HG02798 (cell line): Measurements from ENCODE around the gene SLC25A48.

ENCODE experiments used
- ATAC-seq: cut with Tn5 transposase; IDR thresholded peaks from one replicate; pipeline ENCODE4 v1.9.1; 2021; ENCODE audit warnings: mild to moderate bottlenecking; ENCODE audit not compliant: unreplicated experiment, poor library complexity

Gene SLC25A48, protein sequence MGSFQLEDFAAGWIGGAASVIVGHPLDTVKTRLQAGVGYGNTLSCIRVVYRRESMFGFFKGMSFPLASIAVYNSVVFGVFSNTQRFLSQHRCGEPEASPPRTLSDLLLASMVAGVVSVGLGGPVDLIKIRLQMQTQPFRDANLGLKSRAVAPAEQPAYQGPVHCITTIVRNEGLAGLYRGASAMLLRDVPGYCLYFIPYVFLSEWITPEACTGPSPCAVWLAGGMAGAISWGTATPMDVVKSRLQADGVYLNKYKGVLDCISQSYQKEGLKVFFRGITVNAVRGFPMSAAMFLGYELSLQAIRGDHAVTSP

DNA sequence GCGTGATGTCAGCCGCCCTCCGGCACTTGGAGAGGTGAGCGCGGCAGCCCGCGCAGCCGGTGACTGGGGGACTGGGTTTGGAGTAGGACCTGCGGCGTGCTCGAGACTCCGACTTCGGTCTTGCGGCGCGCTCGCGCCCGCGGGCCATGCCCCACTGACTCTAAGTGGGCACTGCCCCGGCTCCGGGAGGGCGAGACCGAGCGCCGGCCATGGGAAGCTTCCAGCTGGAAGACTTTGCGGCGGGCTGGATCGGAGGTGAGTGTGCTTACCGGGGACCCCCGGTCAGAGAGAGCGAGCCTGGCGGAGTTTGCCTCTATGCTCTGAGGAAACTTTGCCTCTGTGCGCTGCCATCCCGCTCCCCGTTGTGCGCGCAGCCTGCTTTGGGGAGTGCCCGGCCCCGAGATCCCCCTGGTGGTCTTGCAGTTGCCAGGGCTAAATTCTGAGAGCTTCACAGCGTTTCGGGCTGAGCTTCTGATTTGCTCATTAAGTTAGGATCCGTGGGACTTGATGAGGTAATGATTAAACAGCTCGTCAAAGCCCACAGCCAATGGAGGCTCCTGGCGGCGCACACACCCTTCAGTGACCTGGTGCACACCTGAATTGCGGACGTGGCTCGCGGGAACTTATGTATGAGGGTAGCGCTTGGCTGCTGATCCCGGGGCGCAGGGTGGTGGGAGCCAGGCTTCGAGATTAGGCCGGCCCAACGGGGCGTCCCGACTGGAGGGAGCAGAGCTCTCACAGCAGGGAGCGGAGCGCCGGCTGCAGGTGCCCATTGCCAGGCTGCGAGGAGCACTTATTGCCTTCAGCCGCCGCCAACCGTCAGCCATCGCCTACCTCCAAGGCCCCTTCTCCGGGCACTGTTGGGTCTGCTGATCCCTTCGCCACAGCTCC lies at the start of gene SLC25A48:
Gene SLC25A48, plus strand, starts transcription at position 25 of the 891 bp plus-strand sequence. Its CDS starts 185 bp downstream, at position 210.
- no peak for ATAC-seq

DNA sequence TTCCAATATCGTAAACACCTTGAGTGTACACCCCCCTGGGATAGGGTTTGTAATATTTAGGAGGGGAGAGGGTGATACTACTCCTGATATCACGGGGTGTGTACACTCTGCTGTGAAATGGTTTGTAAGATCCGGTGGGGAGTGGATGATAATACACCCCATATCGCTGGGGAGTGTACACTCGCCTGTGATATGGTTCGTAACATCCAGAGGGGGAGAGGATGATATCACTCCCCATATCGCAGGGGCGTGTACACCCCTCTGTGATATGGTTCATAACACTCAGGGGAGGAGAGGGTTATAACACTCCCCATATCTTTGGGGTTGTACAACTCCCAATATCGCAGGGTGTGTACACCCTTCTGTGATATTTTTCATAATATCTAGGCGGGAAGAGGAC lies 33.8 kb upstream of the SLC25A48 start:
- no peak for ATAC-seq

DNA sequence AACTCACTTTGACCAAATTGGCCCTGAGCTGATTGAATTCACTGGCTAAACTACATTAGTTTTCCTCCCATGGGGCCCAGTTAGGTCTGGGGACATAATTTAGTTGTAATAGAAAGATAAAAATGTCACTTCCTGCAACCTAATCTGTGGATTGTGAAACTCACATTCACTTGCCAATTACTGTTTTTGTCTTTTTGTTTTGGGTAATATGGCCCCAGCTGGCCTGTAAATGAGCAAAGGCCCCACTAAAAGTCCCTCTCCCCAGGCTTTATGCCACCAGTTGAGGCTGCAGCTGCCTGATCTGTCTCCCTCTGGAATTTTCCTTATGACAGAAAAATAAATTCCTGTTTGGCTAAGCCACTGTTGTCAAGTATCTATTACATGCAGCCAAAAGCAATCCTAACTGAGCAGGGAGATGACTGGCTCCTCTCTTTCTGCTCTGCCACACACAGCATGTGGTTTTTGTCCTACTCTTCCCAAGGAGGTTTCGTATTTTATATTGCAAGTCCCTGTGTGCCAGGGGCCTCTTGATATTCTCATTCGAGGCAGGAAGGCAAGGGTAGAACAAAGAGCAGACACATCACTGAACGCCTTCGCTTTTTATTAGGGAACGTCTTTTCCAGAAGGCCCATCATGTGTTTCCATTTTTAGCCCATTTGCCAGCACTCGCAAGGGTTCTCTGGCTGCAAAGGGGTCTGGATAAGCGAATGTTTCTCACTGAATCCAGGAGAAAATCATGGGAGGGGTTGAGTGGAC lies 24.1 kb upstream of the SLC25A48 start:
- no peak for ATAC-seq

DNA sequence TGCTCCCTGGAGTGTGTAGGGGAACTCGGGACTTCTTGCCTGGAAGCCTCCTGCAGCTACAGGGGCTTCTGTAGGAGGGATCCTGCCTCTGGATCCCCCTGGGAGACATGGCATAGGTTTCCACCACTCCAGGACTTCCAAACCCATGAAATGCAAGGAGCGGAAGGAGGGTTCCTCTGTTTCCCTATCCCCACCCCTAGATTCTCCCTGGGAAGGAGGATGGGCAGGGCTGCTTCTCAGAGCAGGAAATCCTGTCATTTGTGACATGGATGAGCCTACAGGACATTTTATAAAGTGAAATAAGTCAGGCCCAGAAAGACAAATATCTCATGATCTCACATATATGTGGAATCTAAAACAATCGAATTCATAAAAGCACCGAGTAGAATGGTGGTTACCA lies 23.5 kb upstream of the SLC25A48 start:
- ATAC-seq, result no peak

DNA sequence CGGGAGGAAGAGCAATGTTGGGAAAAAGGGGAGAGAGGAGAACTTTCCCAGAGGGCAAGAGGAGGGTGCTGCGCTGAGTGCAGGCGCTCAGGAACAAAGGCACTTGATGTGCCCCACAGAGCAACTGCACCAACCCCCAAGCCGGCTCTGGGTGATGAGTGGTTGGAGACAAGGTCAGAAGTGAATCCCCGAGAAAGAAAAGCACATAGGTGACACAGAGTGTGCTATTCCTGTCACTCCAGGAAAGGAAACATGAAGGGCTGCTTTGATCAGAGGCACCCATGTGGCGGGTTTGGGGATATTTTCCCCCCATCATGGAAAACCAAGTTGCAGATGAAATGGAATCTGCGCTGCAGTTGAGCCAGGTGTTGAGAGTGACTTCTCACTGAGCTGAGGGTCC lies 20.7 kb upstream of the SLC25A48 start:
- no peak for ATAC-seq

DNA sequence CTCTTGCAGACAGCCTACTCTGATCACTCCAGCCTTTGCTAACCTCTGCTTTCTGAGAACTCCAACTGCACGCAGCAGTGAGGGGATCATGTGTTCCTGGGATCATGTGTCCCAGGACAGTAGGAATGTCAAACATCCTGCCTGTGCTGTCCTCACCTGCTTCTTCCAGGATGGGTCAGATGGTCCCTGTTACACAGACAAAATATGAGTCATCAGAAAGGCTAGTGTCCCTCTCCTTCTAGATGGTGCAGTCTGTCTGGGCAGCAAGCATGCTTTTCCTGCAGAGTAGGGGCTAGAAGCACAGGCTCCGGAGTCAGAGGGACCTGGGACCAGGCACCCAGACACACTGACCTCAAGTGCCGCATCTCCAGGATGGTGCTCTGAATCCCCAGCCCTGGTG lies 20.1 kb upstream of the SLC25A48 start:
- no peak for ATAC-seq

DNA sequence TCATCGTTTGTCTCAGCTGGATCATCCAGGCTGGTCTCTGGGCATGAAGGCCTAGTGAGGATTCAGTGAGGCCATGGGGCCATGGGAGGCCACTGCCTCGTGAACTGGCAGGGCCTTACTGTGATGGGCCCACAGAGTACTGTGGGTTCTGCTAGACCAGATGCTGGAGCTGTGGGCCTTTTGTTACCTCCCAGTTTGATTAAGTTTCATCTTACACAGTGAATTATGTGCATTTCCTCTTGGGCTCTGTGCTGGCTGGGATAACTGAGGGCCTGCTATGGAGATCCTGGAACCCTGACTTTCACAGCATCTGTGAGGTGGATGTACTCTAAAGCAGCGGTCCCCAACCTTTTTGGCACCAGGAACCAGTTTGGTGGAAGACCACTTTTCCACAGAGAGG lies 19.7 kb upstream of the SLC25A48 start:
- ATAC-seq, result no peak

DNA sequence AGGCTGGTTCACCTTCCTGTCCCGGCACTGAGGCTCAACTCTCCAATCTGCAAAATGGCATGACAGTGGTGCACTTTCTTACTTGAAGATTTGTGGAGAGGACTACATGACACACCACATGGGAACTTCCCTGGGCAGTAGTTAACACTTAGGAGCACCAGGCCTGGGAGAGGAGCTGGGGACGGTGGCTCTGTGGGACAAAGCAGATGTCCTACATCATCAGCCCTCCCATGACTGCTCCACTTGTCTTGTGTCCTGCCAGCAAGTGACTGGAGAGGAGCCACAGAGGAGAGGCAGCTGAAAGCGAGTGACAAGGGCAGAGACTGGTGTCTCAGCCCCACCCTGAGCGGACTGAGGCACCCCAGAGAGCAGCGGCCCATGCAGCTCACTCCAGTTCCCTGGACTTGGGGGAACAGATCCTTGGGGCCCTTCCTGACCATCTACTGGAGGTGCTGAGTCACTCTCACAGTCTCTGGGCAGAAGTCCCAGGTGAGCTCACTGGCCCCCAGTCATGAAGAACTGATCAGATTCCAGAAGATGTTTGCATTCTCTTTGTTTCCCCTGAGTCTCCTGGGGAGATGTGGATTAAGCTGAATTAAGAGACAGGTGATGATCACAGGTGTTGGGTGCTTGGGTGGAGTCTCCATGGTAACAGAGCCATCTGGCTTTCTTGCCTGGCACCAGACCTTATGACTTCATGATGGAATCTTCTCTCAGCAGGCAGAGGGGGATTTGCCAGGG lies 13.2 kb upstream of the SLC25A48 start:
- no peak for ATAC-seq

DNA sequence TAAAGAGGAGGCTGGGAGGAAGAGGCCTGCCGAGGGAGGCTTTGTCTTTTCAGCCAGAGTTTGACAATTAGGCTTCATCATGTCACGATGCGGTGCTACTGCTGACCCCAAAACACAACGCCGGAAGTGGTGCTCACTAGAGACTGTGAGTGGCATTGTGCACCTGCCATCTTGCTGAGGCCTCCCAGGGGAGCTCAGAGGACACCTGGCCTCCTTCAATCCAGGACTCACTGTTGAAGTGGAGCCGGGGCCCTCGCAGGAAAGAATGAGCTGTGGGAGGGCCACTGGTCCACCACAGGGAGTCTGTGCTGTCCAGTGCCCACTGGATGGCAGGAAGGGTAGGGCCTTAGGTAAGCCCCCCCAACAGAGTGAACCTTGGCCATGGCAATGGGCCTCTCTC lies 12.7 kb upstream of the SLC25A48 start:
- no peak for ATAC-seq

DNA sequence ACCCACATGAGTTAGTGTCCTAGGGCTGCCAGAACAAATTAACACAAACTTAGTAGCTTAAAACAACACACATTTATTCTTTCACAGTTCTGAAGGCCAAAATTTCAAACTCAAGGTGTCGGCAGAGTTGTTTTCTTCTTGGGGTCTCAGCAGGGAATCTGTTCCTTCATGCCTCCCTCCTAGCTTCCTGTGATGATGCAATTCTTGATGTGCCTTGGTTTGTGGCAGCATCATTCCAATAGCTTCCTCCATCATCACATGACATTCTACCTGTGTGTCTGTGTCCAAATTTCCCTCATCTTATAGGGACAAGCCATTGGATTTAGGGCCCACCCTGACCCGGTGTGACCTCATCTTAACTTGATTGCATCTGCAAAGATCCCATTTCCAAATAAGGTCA lies 12.2 kb upstream of the SLC25A48 start:
- ATAC-seq, result no peak

DNA sequence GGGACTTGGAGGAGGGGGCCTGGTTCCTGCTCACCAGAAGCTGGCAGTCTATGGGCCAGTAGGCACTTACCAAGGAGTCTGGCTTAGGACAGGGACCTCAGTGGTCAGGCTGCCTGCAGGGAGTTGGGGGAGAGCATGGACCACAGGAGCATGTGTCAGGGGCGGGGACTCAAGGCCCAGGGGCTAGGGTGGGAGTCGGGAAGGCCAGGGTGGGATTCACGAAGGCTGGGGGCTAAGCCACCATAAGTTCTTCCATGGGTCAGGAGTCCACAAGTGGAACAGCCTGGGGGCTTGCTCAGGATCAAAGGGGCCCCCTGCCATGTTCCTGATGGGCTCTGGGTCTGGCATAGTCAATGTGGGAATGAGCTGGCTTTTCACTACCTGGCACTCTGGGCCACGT lies 11.5 kb upstream of the SLC25A48 start:
- no peak for ATAC-seq

DNA sequence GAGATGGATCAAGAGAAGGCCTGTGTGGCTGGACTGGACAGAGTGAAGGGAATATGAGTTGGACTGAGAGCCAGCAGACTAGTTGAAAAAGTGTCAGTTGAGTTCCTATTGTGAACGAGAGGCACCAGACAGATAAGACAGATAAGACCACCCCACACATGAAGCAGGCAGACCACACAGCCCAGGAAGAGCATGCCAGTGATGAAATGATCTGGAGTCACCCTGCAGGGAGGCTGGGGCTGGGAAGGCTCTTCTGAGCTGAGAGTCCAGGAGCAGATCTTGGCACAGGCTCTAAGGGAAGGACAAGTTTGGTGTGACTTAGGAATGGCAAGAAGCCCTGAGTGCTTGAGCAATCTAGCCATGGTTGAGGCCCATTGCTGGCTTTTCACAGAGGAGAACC lies 10.6 kb upstream of the SLC25A48 start:
- no peak for ATAC-seq

DNA sequence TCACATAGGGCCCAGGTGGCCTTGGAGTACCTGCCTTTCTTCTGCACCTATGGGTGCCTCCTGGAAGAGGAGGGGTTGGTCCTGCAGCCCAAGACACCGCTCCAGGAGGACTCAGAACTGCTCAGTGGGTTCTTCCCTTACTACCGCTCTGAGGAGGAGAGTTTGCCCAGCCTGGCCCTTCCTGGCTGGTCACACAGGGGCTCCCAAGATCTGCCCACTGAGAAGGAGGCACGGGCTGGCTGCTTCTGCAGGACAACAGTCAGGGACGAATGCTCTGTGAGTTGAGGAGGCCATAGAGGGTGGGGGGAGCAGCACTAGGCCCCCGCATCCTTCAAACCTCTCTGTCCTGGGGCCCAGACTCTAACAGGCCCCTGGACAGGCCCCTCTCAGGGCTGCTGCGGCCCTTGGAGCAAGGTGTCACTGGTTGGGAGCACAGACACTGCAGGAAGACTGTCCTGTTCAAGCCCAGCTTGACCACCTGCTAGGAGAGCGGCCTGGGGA lies 9.9 kb upstream of the SLC25A48 start:
- ATAC-seq, result no peak

DNA sequence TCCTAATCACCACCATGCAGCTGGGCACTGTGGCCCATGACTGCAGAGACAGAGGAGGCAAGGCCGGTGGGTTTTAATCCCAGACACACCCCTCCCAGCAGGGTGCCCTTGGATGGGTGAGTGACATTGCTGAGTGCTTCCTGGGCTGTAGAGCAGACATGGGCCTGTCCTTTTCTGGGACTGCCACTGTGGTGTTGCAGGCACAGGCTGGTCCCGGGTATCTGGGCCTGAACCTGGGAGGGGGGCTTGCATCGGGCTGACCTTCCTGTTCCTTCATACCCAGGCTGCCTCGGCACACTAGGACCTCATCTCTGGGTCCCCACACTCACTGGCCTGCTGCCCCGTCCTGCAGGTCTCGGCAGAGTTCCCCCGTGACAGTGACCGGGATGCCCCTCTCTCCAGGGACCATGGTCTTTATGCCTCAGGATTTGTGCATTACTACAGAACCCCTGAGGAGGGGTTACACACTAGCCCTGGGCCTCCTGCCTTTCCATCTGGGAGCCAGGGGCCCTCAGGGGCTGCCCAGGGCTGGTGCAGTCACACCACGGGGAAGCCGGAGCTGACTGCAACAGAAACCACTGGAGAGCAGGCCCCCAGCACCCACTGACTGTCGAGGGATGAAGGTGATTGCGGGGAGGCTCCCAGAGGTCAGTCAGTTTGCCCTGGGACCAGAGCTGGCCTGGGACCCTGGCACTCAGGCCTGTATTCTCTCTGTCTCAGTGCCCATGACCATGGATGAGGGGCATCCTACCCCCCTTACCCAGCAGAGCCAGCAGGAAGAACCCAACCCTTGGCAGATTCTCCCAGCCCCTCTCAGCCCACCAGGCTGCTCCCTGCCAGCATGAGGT lies 8.9 kb upstream of the SLC25A48 start:
- no peak for ATAC-seq

DNA sequence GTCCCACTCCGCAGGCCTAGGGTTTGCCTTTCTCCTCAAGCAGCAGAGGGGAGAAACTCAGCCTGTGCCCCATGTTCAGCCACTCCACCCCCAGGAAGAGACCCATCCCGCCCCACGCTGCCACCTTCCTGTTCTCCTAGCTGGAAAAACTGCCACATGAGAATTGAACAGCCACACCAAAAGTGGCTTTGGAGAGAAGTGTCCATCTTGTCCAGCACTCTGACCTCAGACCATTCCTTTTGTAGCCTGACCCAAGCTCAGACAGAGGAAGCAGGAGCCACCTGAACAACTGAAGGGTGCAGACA lies 8.3 kb upstream of the SLC25A48 start:
- no peak for ATAC-seq

DNA sequence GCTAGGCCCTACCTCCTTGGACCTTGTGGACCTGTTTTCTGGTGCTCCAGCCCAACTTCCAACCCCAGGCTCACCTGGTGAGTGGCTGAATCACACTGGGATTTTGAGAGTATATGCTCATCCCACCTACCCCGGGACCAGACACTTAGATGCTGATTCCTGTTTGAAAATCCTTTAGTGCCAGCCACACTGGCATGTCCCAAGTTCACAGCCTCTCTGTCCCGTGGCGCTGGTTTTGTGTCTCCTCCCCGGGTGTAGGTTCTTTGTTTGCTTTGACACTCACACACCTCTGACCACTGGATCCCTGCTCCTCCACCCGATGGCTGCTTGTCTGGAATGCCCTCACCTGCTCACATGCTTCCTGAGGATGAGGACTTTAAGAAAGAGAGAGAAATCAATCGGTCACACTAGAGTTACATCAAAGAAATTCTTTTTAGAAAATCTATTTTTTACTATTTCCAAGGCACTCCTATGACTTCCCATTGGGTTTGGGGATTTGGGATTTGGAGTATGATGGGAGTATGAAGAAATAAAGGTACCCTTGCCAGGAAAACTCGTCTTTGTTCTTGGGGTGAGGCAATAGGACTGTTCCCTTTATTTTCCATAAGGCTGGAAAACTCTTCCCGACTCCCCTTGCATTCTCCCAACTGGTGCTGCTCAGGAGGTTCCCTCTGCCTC lies 7.3 kb upstream of the SLC25A48 start:
- ATAC-seq, result no peak

DNA sequence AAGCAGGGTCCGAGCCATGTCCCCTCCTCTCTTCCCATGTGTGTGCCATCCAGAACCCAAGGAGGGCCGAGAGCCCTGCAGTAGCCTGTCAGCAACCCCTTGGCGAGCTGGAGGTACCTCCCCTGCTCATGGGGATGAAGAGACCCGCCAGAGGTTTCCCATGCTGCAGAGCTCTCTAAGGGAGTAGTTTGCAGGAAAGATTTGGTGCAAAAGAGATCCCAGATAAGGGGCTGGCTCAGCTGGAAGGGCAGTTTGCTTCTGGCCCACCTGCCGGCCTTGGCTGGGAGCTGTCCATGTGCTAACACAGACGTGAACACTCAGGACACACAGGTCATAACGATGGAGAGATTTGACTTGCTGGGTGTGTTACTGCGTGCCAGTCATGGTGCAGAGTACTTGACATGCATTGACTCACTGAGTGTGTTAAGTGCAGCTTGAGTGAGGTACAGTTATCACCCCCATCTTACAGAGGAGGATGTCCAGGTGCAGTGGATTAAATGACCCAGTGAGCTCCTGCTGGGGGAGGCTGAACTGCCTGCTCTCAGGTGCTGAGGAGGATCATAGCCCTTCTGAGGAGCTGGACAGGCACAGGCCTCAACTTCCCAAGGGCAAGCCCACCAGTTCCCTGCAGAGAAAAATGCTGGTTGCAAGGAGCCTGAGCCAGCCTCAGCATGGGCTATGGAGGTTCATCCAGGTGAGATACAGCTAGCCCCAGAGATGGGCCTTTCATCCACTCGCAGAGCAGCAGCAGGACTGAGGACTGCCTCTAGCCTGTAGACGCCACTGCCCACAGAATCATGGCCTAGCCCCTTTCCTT lies 6.3 kb upstream of the SLC25A48 start:
- no peak for ATAC-seq

DNA sequence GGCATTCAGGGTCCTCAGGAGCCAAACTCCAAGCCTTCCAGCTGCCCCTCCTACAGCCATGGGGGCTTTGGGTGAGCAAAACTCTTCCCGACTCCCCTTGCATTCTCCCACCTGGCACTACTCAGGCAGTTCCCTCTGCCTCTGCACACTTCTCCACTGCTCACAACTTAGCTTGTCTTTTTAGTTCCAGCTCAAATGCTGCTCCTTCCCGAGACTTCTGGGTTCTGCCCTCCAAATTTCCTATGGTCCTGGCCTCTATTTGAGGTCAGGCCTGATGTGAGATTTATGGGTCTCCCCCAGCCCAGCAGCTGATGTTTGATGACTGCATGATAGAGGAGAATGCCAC lies 5.7 kb upstream of the SLC25A48 start:
- ATAC-seq, result no peak
